ENCODE measurements around the gene P2RY14. TPM values are rescaled to one million over a fixed set of nuclear protein-coding genes. Genes with fewer than 3 reads are reported as not detected.

P2RY14 gene
- total RNA-seq, 1 donor from 2014 or later = 7.7 TPM

- Mint-ChIP-seq H3K4me1 (ENCODE audit: low read depth) (peaks cover 15% of the 10 kb centered on the region), H3K27ac (no peak overlapping the region), H3K27me3 (ENCODE audit: insufficient read depth) (no peaks in the 10 kb centered on the region), H3K36me3 (ENCODE audit: low read depth) (peaks cover 37% of the 10 kb centered on the region), H3K4me3 (no peak overlapping the region), H3K9me3 (peaks cover 21% of the 10 kb centered on the region)
- intact Hi-C loops (cut with micrococcal nuclease) = no loop called here
- DNase-seq (ENCODE audit: low spot score) = no peak
Observed at GRCh38 chr3:151218136-151218535, 60.2 kb downstream of the P2RY14 start.

- Mint-ChIP-seq H3K27ac (no peak overlapping the region), H3K27me3 (ENCODE audit: insufficient read depth) (no peaks in the 10 kb centered on the region), H3K4me3 (no peak overlapping the region), H3K9me3 (peaks cover 10% of the 10 kb centered on the region), H3K36me3 (ENCODE audit: low read depth) (peaks cover 29% of the 10 kb centered on the region), H3K4me1 (ENCODE audit: low read depth) (peaks cover 15% of the 10 kb centered on the region)
- no peak for DNase-seq (ENCODE audit: low spot score)
- intact Hi-C loops (cut with micrococcal nuclease) = no loop called here
Observed at GRCh38 chr3:151216641-151217607, 61.4 kb downstream of the P2RY14 start.

- no peak overlapping the region for H3K27ac Mint-ChIP-seq
- intact Hi-C loops (cut with micrococcal nuclease) = no loop called here
- DNase-seq (ENCODE audit: low spot score) = no peak
- H3K9me3 Mint-ChIP-seq = peaks cover 3% of the 10 kb centered on the region
- H3K4me1 Mint-ChIP-seq (ENCODE audit: low read depth) = peaks cover 38% of the 10 kb centered on the region
- H3K27me3 Mint-ChIP-seq (ENCODE audit: insufficient read depth) = no peaks in the 10 kb centered on the region
- H3K4me3 Mint-ChIP-seq = no peak overlapping the region
- peaks cover 10% of the 10 kb centered on the region for H3K36me3 Mint-ChIP-seq (ENCODE audit: low read depth)
Observed at GRCh38 chr3:151214459-151214858, 63.9 kb downstream of the P2RY14 start.

- Mint-ChIP-seq H3K4me1 (ENCODE audit: low read depth) (peaks cover 44% of the 10 kb centered on the region), H3K9me3 (peaks cover 8% of the 10 kb centered on the region), H3K27ac (no peak overlapping the region), H3K4me3 (no peak overlapping the region), H3K36me3 (ENCODE audit: low read depth) (peaks cover 11% of the 10 kb centered on the region), H3K27me3 (ENCODE audit: insufficient read depth) (no peaks in the 10 kb centered on the region)
- DNase-seq (ENCODE audit: low spot score) = no peak
- intact Hi-C loops (cut with micrococcal nuclease) = no loop called here
Observed at GRCh38 chr3:151213881-151214280, 64.5 kb downstream of the P2RY14 start.

DNA sequence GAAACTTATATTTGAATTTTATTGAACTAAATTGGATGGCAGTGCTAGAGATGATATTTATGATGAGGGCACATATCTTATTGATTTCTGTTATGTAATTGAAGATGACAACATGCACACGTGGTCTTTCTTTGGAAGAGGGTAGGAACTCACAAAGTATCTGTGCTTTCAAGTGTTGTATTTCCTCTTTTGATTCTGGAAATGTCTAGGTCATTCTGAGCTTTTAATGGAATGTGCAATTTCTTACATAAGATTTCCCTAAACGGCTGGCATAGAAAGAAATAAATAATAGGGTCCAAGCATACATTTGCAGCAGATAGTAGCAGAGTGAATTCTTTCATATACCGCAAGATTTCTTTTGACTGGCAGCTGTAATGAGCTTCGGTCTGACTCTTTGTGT, 65.2 kb downstream of the P2RY14 start:
- Mint-ChIP-seq H3K36me3 (ENCODE audit: low read depth) (peaks cover 11% of the 10 kb centered on the region), H3K4me3 (no peak overlapping the region), H3K27ac (no peak overlapping the region), H3K27me3 (ENCODE audit: insufficient read depth) (no peaks in the 10 kb centered on the region), H3K9me3 (peaks cover 11% of the 10 kb centered on the region), H3K4me1 (ENCODE audit: low read depth) (peaks cover 52% of the 10 kb centered on the region)
- DNase-seq (ENCODE audit: low spot score) = no peak
- intact Hi-C loops (cut with micrococcal nuclease) = no loop called here

- peaks cover 11% of the 10 kb centered on the region for H3K9me3 Mint-ChIP-seq
- H3K36me3 Mint-ChIP-seq (ENCODE audit: low read depth) = peaks cover 13% of the 10 kb centered on the region
- DNase-seq (ENCODE audit: low spot score) = no peak
- no peaks in the 10 kb centered on the region for H3K27me3 Mint-ChIP-seq (ENCODE audit: insufficient read depth)
- peak overlapping the region; percentile 80 for H3K27ac Mint-ChIP-seq
- H3K4me3 Mint-ChIP-seq = peak overlapping the region; percentile 48
- peaks cover 65% of the 10 kb centered on the region for H3K4me1 Mint-ChIP-seq (ENCODE audit: low read depth)
- intact Hi-C loops (cut with micrococcal nuclease) = loop anchor here (1.0 kb wide), 1 partner anchor 16 kb away; no protein-coding TSS in a partner anchor
Observed at GRCh38 chr3:151210676-151211381, 67.5 kb downstream of the P2RY14 start.

DNA sequence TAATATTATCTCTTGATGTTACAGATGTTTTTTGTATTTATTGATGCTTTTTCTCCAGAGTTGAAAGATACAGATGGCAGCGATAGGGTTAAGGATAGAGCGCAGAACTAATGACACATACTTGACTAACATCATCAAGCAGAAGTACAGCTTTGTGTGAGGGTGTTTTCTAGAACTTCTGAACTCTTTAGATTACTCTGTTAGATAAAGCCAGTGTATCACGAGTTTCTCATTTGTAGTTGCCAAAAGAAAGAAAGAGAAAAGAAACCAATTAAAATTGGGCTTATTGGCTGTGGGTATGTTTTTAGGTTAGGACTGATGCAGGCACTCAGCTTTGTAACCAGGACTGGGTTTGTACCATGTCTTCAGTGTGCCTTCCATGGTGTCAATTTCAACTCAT, 68.7 kb downstream of the P2RY14 start:
- Mint-ChIP-seq H3K27me3 (ENCODE audit: insufficient read depth) (no peaks in the 10 kb centered on the region), H3K4me3 (peak overlapping the region; percentile 54), H3K36me3 (ENCODE audit: low read depth) (peaks cover 13% of the 10 kb centered on the region), H3K4me1 (ENCODE audit: low read depth) (peaks cover 72% of the 10 kb centered on the region), H3K27ac (peak overlapping the region; percentile 80), H3K9me3 (peaks cover 11% of the 10 kb centered on the region)
- intact Hi-C loops (cut with micrococcal nuclease) = loop anchor here (1.0 to 10.0 kb wide), 2 partner anchors 9 to 1955 kb away; partner anchors contain the start of gene RAP2B
- DNase-seq (ENCODE audit: low spot score) = no peak

DNA sequence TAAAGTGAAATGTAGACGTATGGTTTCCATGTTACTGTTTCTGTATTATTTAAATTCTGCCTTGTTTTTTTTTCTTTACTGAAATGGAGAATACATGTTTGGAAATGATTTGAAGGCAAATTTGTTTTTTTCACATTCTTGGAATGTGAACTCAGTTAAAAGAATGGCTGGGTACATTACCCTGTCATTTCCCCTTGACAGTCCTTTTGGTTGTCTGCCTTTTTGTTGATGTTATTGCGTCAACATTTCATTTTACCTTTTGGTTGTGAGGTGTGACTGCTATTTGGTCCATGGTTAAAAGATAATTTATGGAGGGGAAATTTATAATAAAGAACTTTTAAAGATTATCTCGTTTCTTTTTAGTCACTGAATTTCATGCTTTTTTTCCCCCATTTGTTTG, 72.1 kb downstream of the P2RY14 start:
- H3K4me3 Mint-ChIP-seq = peak overlapping the region; percentile 60
- DNase-seq (ENCODE audit: low spot score) = no peak
- H3K9me3 Mint-ChIP-seq = peaks cover 11% of the 10 kb centered on the region
- H3K36me3 Mint-ChIP-seq (ENCODE audit: low read depth) = peaks cover 14% of the 10 kb centered on the region
- intact Hi-C loops (cut with micrococcal nuclease) = loop anchor here (10.0 kb wide), 1 partner anchor 1959 kb away; the partner anchor contains the start of gene RAP2B
- H3K27me3 Mint-ChIP-seq (ENCODE audit: insufficient read depth) = no peaks in the 10 kb centered on the region
- peaks cover 84% of the 10 kb centered on the region for H3K4me1 Mint-ChIP-seq (ENCODE audit: low read depth)
- peak overlapping the region; percentile 92 for H3K27ac Mint-ChIP-seq

GRCh38 chr3:151205482-151205881, 72.9 kb downstream of the P2RY14 start:
- H3K36me3 Mint-ChIP-seq (ENCODE audit: low read depth) = peaks cover 21% of the 10 kb centered on the region
- no peaks in the 10 kb centered on the region for H3K27me3 Mint-ChIP-seq (ENCODE audit: insufficient read depth)
- DNase-seq (ENCODE audit: low spot score) = no peak

GRCh38 chr3:151204530-151205402, 73.6 kb downstream of the P2RY14 start:
- intact Hi-C loops (cut with micrococcal nuclease) = loop anchor here (5.0 to 10.0 kb wide), 8 partner anchors 117 to 1960 kb away; partner anchors contain the start of genes EIF2A, MED12L, RAP2B and SELENOT
- Mint-ChIP-seq H3K4me3 (peak overlapping the region; percentile 60), H3K27me3 (ENCODE audit: insufficient read depth) (no peaks in the 10 kb centered on the region), H3K9me3 (peaks cover 11% of the 10 kb centered on the region), H3K27ac (peak overlapping the region; percentile 92), H3K4me1 (ENCODE audit: low read depth) (peaks cover 76% of the 10 kb centered on the region), H3K36me3 (ENCODE audit: low read depth) (peaks cover 29% of the 10 kb centered on the region)
- no peak for DNase-seq (ENCODE audit: low spot score)

More at GRCh38 chr3:151205482-151205881, 72.9 kb downstream of the P2RY14 start:
- H3K9me3 Mint-ChIP-seq = peaks cover 11% of the 10 kb centered on the region
- peak overlapping the region; percentile 92 for H3K27ac Mint-ChIP-seq
- intact Hi-C loops (cut with micrococcal nuclease) = loop anchor here (10.0 kb wide), 1 partner anchor 1959 kb away; the partner anchor contains the start of gene RAP2B
- peaks cover 81% of the 10 kb centered on the region for H3K4me1 Mint-ChIP-seq (ENCODE audit: low read depth)
- H3K4me3 Mint-ChIP-seq = peak overlapping the region; percentile 60

DNA sequence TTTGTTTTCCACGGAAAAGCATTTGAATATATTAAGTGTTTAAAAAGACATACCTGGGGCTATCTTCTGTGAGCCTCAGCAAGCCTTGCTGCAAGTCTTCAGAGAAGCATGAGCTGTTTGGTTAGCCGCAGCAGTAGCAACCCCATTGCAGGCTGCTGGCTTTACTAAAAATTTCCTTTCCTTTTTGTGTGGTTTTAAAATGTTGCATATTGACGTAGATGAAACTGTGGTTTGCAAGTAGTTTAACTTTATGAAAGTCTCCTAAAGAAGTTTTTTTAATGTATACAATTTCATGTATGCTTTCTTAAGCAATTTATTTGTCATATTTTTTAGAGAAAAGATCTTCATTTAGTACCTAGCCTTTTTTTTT, 75.3 kb downstream of the P2RY14 start, which contains the start of gene GPR171:
GPR171 (minus strand) TSS at position 166 of the 370 bp plus-strand sequence. CDS start 3,830 bp downstream, outside the sequence.
- Mint-ChIP-seq H3K27ac (peak within 1 kb of the TSS; percentile 99), H3K4me1 (ENCODE audit: low read depth) (peaks cover 73% of the 10 kb centered on the region), H3K27me3 (ENCODE audit: insufficient read depth) (no peaks in the 10 kb centered on the region), H3K36me3 (ENCODE audit: low read depth) (peaks cover 43% of the 10 kb centered on the region), H3K9me3 (no peaks in the 10 kb centered on the region), H3K4me3 (peak within 1 kb of the TSS; percentile 96)
- DNase-seq (ENCODE audit: low spot score) = peak; percentile 72
- intact Hi-C loops (cut with micrococcal nuclease) = loop anchor here (1.0 to 10.0 kb wide), 16 partner anchors 12 to 1962 kb away; partner anchors contain the start of genes EIF2A, MED12L, RAP2B and SELENOT

Measured in activated T-helper 1 cell treated with anti-CD3 and anti-CD28 coated beads, Interleukin-12 subunit alpha, Interleukin-12 subunit beta, Interleukin-2, Interleukin-4 antibody, amounts not matched to agents 30 ng/mL and 10 ng/mL and 1 ng/mL, durations not matched to agents 14 hours and 24 hours and 36 hours (primary cell).